Upper lobe of left lung (tissue), 6 donors: ENCODE results near the gene KLF17. TPM values are rescaled to one million over a fixed set of nuclear protein-coding genes. Genes with fewer than 3 reads are reported as not detected.

ENCODE experiments used
- ATAC-seq, 2 donors: fragments of 200-7000 bp; cut with Tn5 transposase; one replicate each; pipeline ENCODE4 v1.9.1; 2022; ENCODE audit warnings: mild to moderate bottlenecking in 2 of 2, moderate library complexity in 2 of 2; ENCODE audit not compliant: low FRiP score in 2 of 2
- DNase-seq, 2 donors: peaks; one replicate each; pipeline ENCODE4 v3.0.0-alpha.2; 2019 to 2020
- H3K27ac ChIP-seq, 4 donors: fragments of 200-600 bp; sonication (generic); one replicate each; pipeline ENCODE4 v1.5.1; 2016 to 2019
- H3K27me3 ChIP-seq, 4 donors: fragments of 200-600 bp; sonication (generic); one replicate each; pipeline ENCODE4 v1.5.1; 2017 to 2019
- H3K36me3 ChIP-seq, 4 donors: fragments of 200-600 bp; sonication (generic); one replicate each; pipeline ENCODE4 v1.5.1; 2016 to 2019
- H3K4me1 ChIP-seq, 4 donors: fragments of 200-600 bp; sonication (generic); one replicate each; pipeline ENCODE4 v1.5.1; 2018 to 2019
- H3K4me3 ChIP-seq, 4 donors: fragments of 200-600 bp; sonication (generic); one replicate each; pipeline ENCODE4 v1.5.1; 2017 to 2019; ENCODE audit warnings: mild to moderate bottlenecking in 2 of 4, moderate library complexity in 1 of 4
- H3K9me3 ChIP-seq, 4 donors: fragments of 200-600 bp; sonication (generic); one replicate each; pipeline ENCODE4 v1.5.1; 2018 to 2019
- EP300 ChIP-seq, 4 donors: sonication (generic); formaldehyde crosslinking; IDR thresholded peaks; one replicate each; pipeline ENCODE4 v1.5.1; 2017; ENCODE audit warnings: antibody characterized with exemption in 4 of 4, control low read depth in 2 of 4
- POLR2A ChIP-seq, 4 donors: fragments of 450-650 bp; IDR thresholded peaks; one replicate each; pipeline ENCODE4 v1.5.1; 2016 to 2017; ENCODE audit warnings: antibody characterized with exemption in 4 of 4, mild to moderate bottlenecking in 2 of 4
- POLR2AphosphoS5 ChIP-seq, 2 donors: sonication (generic); formaldehyde crosslinking; IDR thresholded peaks; one replicate each; pipeline ENCODE4 v1.5.1; 2017; ENCODE audit warnings: antibody characterized with exemption in 2 of 2
- WGBS, 2 donors: methylation state at CpG; one replicate each; pipeline ENCODE4 v1.1.5; 2017 to 2018; 5-methylcytosine and 5-hydroxymethylcytosine counted together
- total RNA-seq, 6 donors: library from RNA; depleted of rRNA in 4 of 6; stranded (reverse); fragments of >200 nt in 4 of 6; gene quantifications; one replicate each; pipeline versions ENCODE4 v1.1.0 to v1.2.1, GENCODE V29; 2016 to 2021
- TF ChIP-seq, protein P1 (sequence below), 6 experiments: fragments of 450-650 bp in 4 of 6; fragments of 200-600 bp in 2 of 6; sonication (generic) in 2 of 6; IDR thresholded peaks; one replicate each; pipeline ENCODE4 v1.5.1; 2016 to 2019; ENCODE audit warnings: antibody characterized with exemption in 6 of 6
- donor health status: DM: no; HTN: no; CAD: no; lungs with moderate emphysema.
- donor health status: DM: no; HTN: yes; CAD: no; lungs with severe emphysema.

The KLF17 gene
- total RNA-seq, 6 donors from 2014 or later, result 0.11 to 0.39 (median 0.33) TPM; not detected in 1

DNA sequence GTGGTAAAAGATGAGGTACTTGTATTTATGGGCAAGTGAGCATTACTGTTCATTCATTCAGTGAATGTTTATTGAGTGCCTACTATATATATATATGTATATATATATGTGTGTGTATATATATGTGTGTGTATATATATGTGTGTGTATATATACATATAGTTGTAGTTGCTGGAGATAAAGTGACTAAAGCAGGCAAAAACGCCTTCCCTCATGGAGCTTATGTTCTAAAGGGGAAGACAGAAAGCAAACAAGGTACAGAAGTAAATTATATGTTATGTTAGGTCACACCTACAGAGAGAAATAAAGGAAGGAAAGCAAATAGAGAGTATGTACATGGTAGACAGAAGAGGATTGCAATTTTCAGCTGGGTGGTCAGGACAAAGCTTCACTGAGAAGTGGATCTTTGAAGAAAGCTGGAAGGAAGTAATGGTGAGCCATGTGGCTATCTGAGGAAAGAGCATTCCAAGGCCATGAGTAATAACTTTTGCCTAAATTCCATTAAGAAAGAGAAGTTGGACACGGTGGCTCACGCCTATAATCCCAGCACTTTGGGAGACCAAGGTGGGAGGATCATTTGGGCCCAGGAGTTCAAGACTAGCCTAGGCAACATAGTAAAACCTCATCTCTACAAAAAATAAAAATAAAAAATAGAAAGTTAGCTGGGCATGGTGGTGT lies 33.5 kb upstream of the KLF17 start:
- DNase-seq (no peak), ATAC-seq (no peak)
- Histone ChIP-seq H3K36me3 (no peaks in the 10 kb centered on the region), H3K4me3 (no peak overlapping the region), H3K27ac (no peak overlapping the region), H3K9me3 (no peaks in the 10 kb centered on the region), H3K4me1 (peaks cover 0 to 4% (median 2%) of the 10 kb centered on the region in 4 donors), H3K27me3 (no peaks in the 10 kb centered on the region)
- 64% methylated on average over 3 of the region's 3 CpGs for WGBS, 2 donors
- TF ChIP-seq, protein P1, sequence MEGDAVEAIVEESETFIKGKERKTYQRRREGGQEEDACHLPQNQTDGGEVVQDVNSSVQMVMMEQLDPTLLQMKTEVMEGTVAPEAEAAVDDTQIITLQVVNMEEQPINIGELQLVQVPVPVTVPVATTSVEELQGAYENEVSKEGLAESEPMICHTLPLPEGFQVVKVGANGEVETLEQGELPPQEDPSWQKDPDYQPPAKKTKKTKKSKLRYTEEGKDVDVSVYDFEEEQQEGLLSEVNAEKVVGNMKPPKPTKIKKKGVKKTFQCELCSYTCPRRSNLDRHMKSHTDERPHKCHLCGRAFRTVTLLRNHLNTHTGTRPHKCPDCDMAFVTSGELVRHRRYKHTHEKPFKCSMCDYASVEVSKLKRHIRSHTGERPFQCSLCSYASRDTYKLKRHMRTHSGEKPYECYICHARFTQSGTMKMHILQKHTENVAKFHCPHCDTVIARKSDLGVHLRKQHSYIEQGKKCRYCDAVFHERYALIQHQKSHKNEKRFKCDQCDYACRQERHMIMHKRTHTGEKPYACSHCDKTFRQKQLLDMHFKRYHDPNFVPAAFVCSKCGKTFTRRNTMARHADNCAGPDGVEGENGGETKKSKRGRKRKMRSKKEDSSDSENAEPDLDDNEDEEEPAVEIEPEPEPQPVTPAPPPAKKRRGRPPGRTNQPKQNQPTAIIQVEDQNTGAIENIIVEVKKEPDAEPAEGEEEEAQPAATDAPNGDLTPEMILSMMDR (IDR thresholded peaks at IDR 0.05), result no peak
- TF ChIP-seq EP300 (IDR thresholded peaks at IDR 0.05), result no peak
- TF ChIP-seq POLR2A (IDR thresholded peaks at IDR 0.05), result no peak

DNA sequence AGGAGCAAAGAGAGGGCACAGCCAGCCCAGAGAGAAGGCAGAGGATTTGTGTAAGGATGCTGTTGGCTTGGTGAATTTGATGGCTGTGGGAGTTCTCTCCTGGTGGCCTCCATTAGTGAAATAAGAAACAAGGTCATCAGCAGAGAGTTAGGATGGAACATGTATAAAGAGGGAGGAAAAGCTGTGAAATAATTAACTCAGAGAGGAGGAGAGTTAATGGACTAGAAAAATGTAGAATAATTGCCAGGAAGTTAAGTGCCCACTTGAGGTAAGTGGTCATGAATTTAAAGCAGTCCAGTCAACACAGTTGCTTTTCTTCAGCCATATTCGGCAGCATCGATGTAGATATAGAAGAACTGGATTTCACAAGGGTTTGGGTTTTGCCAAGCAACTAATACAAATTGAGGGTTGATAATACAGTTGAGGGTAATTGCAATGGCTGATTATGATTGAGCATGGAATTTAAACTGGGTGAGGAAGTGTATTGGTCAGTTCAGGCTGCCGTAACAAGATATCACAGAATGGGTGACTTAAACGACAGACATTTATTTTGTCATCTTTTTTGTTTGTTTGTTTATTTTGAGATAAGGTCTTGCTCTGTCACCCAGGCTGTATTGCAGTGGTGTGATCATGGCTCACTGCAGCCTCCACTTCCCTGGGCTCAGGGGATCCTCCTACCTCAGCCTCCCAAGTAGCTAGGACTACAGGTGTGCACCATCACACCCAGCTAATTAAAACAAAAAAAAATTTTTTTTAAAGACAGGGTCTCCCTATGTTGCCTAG lies 31.7 kb upstream of the KLF17 start:
- ATAC-seq, result peak in 1 of 2 donors; percentile 47
- 58 to 70% methylated on average over 4 of the region's 4 CpGs for WGBS, 2 donors
- no peak overlapping the region for H3K27ac ChIP-seq
- TF ChIP-seq POLR2AphosphoS5 (IDR thresholded peaks at IDR 0.05) (no peak), POLR2A (IDR thresholded peaks at IDR 0.05) (no peak), EP300 (IDR thresholded peaks at IDR 0.05) (no peak)
- peaks cover 0 to 4% (median 2%) of the 10 kb centered on the region in 4 donors for H3K4me1 ChIP-seq
- H3K36me3 ChIP-seq, result no peaks in the 10 kb centered on the region
- H3K27me3 ChIP-seq, result no peaks in the 10 kb centered on the region
- DNase-seq, result no peak
- no peak overlapping the region for H3K4me3 ChIP-seq
- no peaks in the 10 kb centered on the region for H3K9me3 ChIP-seq

DNA sequence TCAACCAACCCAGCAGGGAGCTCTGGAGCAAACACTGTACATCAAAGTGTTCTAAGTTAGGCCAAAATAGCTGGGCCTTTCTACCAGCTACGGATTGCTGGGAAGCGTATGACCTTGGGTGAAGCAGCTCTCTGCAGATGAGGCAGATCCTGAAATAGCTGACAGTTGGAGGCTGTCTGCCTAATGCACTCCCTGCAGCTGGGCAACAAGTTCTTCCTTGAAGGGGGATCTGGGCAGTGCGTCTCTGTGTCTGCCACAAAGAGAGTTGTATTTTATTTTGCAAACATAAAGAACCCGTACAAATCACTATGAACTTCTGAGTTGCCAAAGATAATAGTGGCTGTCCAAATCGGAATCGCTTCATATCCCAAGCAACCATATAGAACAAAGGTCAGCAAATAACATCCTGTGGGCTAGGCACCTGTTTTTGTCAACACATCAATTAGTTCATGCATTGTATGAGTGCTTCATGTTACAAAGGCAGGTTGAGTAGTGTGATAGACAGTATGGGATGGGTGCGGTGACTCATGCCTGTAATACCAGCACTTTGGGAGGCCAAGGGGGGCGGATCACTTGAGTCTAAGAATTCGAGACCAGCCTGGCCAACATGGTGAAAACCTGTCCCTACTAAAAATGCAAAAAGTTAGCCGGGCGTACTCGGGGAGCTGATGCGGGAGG lies 29.1 kb upstream of the KLF17 start:
- H3K4me1 ChIP-seq, result peaks cover 0 to 4% (median 2%) of the 10 kb centered on the region in 4 donors
- no peak for TF ChIP-seq EP300 (IDR thresholded peaks at IDR 0.05)
- TF ChIP-seq POLR2AphosphoS5 (IDR thresholded peaks at IDR 0.05), result no peak
- TF ChIP-seq, protein P1 (IDR thresholded peaks at IDR 0.05), result no peak
- no peak for TF ChIP-seq POLR2A (IDR thresholded peaks at IDR 0.05)
- no peak for ATAC-seq
- 80 to 81% methylated on average over 13 of the region's 13 CpGs for WGBS, 2 donors
- H3K36me3 ChIP-seq, result no peaks in the 10 kb centered on the region
- no peak for DNase-seq
- no peak overlapping the region for H3K4me3 ChIP-seq
- no peaks in the 10 kb centered on the region for H3K9me3 ChIP-seq
- no peak overlapping the region for H3K27ac ChIP-seq
- H3K27me3 ChIP-seq, result no peaks in the 10 kb centered on the region

DNA sequence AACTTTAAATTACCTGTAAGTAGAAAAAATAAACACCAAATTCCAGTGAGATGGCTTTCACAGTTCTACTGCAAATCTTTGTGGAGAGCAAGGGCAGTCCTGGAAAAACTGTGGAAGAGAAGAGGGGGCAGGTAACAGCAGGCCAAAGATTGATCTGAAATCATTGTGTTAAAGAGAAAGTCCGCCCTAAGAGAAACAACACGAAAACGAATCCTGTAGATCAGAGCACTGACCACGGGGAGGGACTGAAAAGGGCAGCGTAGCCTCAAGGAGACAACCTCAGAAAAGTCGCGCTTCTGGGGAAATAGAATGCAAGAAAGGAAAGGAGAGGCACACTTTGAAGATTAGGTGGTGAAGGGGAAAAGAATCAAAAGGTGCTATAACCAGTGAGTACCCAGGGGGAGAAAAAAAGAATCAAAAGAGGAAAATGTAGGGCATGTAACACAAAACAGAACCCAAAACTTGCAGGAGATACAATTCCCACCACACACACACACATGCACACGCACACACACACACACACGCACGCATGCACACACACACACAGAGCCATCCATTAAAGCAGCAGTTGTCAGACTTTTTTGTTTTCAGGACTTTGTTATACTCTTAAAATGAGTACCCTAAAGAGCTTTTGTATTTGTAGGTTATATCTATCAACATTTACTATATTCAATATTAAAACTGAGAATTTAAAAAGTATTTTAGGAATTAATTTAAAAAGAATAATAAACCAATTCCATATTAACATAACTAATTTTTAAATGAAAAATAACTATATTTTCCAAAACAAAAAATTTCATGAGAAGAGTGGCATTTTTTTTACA lies 28.0 kb upstream of the KLF17 start:
- 60 to 72% methylated on average over 10 of the region's 10 CpGs for WGBS, 2 donors

More for the DNA sequence above, 28.0 kb upstream of the KLF17 start:
- Histone ChIP-seq H3K4me3 (no peak overlapping the region), H3K9me3 (no peaks in the 10 kb centered on the region), H3K27me3 (no peaks in the 10 kb centered on the region), H3K27ac (no peak overlapping the region), H3K36me3 (no peaks in the 10 kb centered on the region), H3K4me1 (peaks cover 0 to 4% (median 2%) of the 10 kb centered on the region in 4 donors)
- TF ChIP-seq POLR2A (IDR thresholded peaks at IDR 0.05) (no peak), EP300 (IDR thresholded peaks at IDR 0.05) (no peak), POLR2AphosphoS5 (IDR thresholded peaks at IDR 0.05) (no peak)
- TF ChIP-seq, protein P1 (IDR thresholded peaks at IDR 0.05), result no peak
- ATAC-seq (no peak), DNase-seq (no peak)
